ENCODE results near the gene BTBD1.

Gene BTBD1

GRCh38 chr15:82985688-82986441, 81.2 kb downstream of the BTBD1 start, which contains the start of gene RAMAC:
Gene RAMAC, plus strand, starts transcription at chr15:82986210. Its CDS starts 2,809 bp downstream, at chr15:82989019.
- peak; percentile 83 for DNase-seq

- no peak for DNase-seq
Measured at GRCh38 chr15:82980981-82981380, 86.1 kb downstream of the BTBD1 start.

DNA sequence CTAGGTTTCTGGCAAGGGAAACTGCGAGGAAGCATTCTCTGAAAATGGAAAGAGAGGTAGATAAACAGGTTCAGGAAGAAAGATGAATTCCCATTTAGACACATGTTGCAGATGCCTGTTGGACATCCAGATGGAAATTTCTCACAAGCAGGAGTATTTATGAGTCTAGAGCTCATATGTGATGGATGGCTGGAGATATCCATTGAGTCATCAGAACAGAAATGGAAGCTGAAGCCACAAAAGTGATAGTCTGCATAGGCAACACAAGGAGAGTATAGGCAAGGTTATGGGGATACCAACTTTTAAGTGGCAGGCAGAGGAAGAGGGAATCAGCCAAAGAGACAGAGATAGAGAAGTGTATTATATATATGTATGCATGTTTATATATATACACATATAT, 87.3 kb downstream of the BTBD1 start:
- DNase-seq, result no peak

- DNase-seq, result no peak
Measured at GRCh38 chr15:82978438-82978837, 88.6 kb downstream of the BTBD1 start.

GRCh38 chr15:82977076-82977475, 90.0 kb downstream of the BTBD1 start:
- no peak for DNase-seq

- no peak for DNase-seq
Measured at GRCh38 chr15:82972990-82973389, 94.1 kb downstream of the BTBD1 start.

DNA sequence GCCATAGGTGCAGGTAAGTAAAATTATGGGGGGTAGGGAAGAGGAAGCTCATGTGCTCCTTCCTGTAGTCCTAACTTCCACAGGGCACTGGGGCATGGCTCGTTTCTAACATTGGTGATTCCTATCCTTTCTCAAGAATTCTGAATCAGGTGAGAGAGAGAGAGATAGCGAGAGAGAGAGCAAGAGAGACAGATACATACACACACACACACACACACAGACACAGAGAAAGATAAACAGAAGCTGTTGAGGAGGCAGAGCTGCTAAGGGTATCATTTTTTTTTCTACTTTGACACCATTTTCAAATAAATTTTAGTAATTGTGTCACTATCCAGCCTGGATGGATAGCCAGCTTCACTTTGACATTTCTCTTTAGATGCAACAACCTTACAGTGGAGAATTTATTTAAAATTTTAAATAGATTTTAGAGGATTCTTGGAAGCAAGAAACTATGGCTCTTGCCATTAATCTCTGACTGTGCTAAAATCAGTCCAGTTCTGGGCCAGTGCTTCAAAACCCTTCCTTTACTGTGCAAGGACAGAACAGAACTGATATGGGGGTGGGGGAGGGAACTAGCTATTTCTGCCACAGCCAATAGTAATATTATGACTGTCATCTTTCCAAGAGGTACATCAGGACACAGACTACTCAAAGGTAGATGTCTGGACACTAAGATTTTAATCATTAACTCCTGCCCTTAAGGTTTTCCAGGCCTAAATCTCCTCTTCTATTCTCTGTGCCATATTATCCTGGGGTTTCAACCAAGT, 95.7 kb downstream of the BTBD1 start:
- no peak for DNase-seq

DNA sequence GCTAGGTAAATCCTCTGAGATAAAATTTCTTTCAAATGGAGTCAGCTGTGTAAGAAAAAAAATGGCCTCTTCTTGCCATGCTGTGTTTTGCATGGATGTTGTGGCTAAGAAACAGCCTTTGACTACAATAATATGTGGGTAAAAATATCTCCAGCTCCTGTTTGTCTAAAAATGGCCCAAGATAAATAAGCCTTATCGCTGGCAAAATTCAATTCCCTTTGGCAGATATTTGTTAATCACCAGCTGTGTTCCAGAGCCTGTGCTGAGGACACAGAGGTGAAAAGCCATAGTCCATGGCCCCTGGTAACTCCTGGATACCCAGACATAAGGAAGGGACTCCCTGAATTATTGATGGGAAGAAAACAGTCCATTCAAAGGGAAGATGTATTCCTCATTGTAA, 96.4 kb downstream of the BTBD1 start:
- no peak for DNase-seq

DNA sequence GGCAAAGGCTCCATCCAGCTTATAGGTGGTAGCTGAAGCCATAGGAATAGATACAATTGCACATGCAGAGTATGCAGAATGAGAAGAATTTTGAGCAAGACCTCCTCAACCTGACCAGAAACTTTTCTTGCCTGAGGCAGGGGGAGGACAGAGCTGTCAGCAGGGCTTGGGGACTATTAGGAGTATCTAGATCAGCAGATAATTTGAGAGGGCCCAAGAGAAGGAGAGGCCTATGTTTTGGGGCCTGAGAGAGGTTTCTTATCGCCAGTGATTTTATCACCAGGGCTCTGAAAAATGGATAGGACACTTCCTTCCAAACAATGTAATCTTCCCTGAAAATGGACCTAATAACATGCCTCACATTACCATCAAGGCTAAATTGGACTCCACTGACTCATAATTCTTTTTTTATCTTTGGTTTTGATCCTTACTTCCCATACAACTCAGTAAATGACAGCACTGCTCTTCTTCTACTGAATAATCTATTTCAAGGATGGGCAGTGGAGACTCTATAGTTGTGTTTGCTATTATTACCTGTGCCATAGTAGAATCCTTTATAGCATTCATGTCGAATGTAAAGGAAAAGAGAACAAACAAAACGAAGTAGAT, 96.9 kb downstream of the BTBD1 start:
- no peak for DNase-seq

GRCh38 chr15:82969353-82969752, 97.7 kb downstream of the BTBD1 start:
- no peak for DNase-seq

- no peak for DNase-seq
Measured at GRCh38 chr15:82968066-82968465, 99.0 kb downstream of the BTBD1 start.

GRCh38 chr15:82966671-82967071, 100.4 kb downstream of the BTBD1 start:
- no peak for DNase-seq
